Measurements from ENCODE around the gene ALPG. TPM values are rescaled to one million over a fixed set of nuclear protein-coding genes. Genes with fewer than 3 reads are reported as not detected.

ALPG gene
- total RNA-seq, 1 experiment from 2014 or later: 1.2 TPM

DNA sequence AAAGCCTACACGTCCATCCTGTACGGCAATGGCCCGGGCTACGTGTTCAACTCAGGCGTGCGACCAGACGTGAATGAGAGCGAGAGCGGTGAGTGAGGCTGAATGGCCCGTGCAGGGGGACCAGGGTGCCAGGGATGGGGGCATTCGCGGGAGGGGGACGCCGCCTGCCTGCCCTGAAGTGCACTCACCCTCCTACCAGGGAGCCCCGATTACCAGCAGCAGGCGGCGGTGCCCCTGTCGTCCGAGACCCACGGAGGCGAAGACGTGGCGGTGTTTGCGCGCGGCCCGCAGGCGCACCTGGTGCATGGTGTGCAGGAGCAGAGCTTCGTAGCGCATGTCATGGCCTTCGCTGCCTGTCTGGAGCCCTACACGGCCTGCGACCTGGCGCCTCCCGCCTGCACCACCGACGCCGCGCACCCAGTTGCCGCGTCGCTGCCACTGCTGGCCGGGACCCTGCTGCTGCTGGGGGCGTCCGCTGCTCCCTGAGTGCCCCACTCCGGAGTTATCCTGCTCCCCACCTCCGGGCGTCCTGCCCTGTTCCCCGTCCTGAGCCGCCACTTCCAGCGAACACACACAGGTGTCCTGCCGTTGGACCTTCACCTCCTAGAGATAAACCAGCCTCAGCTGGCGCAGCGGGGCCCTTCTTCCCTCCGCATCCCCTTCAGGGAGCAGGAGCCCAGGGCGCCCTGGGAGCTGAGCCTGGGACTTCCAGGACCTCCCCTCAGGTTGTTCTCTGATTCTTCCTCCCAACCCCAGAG, 52.2 kb downstream of the ALPG start:
- Mint-ChIP-seq H3K4me1 (no peaks in the 10 kb centered on the region), H3K27me3 (ENCODE audit: low read depth) (peaks cover 4% of the 10 kb centered on the region; the same call in 1 of the 2 replicates), H3K9me3 (no peaks in the 10 kb centered on the region), H3K27ac (no peak overlapping the region), H3K36me3 (no peaks in the 10 kb centered on the region), H3K4me3 (no peak overlapping the region)
- ATAC-seq: no peak
- TF ChIP-seq, protein P1, sequence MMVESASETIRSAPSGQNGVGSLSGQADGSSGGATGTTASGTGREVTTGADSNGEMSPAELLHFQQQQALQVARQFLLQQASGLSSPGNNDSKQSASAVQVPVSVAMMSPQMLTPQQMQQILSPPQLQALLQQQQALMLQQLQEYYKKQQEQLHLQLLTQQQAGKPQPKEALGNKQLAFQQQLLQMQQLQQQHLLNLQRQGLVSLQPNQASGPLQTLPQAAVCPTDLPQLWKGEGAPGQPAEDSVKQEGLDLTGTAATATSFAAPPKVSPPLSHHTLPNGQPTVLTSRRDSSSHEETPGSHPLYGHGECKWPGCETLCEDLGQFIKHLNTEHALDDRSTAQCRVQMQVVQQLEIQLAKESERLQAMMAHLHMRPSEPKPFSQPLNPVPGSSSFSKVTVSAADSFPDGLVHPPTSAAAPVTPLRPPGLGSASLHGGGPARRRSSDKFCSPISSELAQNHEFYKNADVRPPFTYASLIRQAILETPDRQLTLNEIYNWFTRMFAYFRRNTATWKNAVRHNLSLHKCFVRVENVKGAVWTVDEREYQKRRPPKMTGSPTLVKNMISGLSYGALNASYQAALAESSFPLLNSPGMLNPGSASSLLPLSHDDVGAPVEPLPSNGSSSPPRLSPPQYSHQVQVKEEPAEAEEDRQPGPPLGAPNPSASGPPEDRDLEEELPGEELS (CRISPR knock-in tag; IDR thresholded peaks at IDR 0.05): no peak
- TF ChIP-seq NR2C2 (CRISPR knock-in tag; IDR thresholded peaks at IDR 0.05) (no peak), SOX15 (CRISPR knock-in tag; IDR thresholded peaks at IDR 0.05) (no peak), ELF4 (CRISPR knock-in tag; IDR thresholded peaks at IDR 0.05; ENCODE audit: low read depth) (no peak)
- TF ChIP-seq, protein P2, sequence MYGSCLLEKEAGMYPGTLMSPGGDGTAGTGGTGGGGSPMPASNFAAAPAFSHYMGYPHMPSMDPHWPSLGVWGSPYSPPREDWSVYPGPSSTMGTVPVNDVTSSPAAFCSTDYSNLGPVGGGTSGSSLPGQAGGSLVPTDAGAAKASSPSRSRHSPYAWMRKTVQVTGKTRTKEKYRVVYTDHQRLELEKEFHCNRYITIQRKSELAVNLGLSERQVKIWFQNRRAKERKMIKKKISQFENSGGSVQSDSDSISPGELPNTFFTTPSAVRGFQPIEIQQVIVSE (CRISPR knock-in tag; IDR thresholded peaks at IDR 0.05; ENCODE audit: borderline replicate concordance): no peak
- TF ChIP-seq, protein P3, sequence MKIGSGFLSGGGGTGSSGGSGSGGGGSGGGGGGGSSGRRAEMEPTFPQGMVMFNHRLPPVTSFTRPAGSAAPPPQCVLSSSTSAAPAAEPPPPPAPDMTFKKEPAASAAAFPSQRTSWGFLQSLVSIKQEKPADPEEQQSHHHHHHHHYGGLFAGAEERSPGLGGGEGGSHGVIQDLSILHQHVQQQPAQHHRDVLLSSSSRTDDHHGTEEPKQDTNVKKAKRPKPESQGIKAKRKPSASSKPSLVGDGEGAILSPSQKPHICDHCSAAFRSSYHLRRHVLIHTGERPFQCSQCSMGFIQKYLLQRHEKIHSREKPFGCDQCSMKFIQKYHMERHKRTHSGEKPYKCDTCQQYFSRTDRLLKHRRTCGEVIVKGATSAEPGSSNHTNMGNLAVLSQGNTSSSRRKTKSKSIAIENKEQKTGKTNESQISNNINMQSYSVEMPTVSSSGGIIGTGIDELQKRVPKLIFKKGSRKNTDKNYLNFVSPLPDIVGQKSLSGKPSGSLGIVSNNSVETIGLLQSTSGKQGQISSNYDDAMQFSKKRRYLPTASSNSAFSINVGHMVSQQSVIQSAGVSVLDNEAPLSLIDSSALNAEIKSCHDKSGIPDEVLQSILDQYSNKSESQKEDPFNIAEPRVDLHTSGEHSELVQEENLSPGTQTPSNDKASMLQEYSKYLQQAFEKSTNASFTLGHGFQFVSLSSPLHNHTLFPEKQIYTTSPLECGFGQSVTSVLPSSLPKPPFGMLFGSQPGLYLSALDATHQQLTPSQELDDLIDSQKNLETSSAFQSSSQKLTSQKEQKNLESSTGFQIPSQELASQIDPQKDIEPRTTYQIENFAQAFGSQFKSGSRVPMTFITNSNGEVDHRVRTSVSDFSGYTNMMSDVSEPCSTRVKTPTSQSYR (CRISPR knock-in tag; IDR thresholded peaks at IDR 0.05): no peak
- CTCF ChIA-PET: interaction anchor here (1.6 to 2.1 kb wide), 2 partner anchors 11 to 63 kb away, joined by 4 to 6 read pairs; no protein-coding TSS in a partner anchor
- DNase-seq (ENCODE audit: low spot score): no peak
- POLR2A ChIA-PET: interaction anchor here (0.5 kb wide), 1 partner anchor 79 kb away, joined by 4 read pairs; no protein-coding TSS in a partner anchor

DNA sequence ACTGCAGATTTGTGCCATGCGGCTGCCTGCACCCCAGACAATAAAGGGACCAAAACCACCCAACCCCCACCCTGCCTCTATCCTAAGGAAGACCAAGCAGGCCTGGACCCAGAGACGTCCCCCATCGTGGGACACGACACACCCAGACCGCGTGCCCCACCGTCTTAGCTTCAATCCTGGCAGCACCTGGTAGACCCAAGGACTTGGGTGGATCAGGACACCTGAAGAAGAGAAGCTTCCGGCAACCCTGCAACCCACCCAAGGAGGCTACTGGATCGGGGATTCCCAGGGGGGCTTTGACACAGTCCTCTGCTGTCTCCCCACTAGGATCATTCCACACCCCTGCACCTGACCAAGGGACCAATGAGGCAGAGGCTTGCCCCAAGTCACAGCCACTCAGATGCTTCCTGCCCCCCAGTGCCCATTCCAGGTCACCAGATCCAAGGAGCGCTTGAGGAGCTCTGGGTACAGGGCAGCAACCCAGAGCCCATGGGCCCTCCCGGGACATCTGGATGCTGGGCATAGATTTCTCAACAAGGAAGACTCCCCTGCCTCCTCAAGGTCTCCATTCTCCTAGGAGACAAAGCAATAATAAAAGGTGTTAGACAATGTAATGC, 52.9 kb downstream of the ALPG start:
- Mint-ChIP-seq H3K4me1 (no peaks in the 10 kb centered on the region), H3K36me3 (no peaks in the 10 kb centered on the region), H3K4me3 (no peak overlapping the region), H3K9me3 (no peaks in the 10 kb centered on the region), H3K27ac (no peak overlapping the region), H3K27me3 (ENCODE audit: low read depth) (peaks cover 4% of the 10 kb centered on the region; the same call in 1 of the 2 replicates)
- DNase-seq (ENCODE audit: low spot score) (no peak), ATAC-seq (no peak)
- CTCF ChIA-PET: interaction anchor here (6.2 kb wide), 1 partner anchor 63 kb away, joined by 53 read pairs; the partner anchor contains the start of gene PRSS56
- POLR2A ChIA-PET: no interaction called here
- TF ChIP-seq ZNF423 (CRISPR knock-in tag; IDR thresholded peaks at IDR 0.05): no peak
- TF ChIP-seq, protein P4, sequence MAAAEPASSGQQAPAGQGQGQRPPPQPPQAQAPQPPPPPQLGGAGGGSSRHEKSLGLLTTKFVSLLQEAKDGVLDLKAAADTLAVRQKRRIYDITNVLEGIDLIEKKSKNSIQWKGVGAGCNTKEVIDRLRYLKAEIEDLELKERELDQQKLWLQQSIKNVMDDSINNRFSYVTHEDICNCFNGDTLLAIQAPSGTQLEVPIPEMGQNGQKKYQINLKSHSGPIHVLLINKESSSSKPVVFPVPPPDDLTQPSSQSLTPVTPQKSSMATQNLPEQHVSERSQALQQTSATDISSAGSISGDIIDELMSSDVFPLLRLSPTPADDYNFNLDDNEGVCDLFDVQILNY (CRISPR knock-in tag; IDR thresholded peaks at IDR 0.05): no peak
- TF ChIP-seq, protein P5, sequence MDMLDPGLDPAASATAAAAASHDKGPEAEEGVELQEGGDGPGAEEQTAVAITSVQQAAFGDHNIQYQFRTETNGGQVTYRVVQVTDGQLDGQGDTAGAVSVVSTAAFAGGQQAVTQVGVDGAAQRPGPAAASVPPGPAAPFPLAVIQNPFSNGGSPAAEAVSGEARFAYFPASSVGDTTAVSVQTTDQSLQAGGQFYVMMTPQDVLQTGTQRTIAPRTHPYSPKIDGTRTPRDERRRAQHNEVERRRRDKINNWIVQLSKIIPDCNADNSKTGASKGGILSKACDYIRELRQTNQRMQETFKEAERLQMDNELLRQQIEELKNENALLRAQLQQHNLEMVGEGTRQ (CRISPR knock-in tag; IDR thresholded peaks at IDR 0.05): no peak
- TF ChIP-seq ZNF416 (CRISPR knock-in tag; IDR thresholded peaks at IDR 0.05): no peak
- TF ChIP-seq, protein P1 (CRISPR knock-in tag; IDR thresholded peaks at IDR 0.05): no peak
- TF ChIP-seq IRF2 (CRISPR knock-in tag; IDR thresholded peaks at IDR 0.05; ENCODE audit: borderline replicate concordance, low read depth): no peak
- no peak for TF ChIP-seq ZNF219 (CRISPR knock-in tag; IDR thresholded peaks at IDR 0.05; ENCODE audit: borderline replicate concordance)
- TF ChIP-seq MYBL2 (CRISPR knock-in tag; IDR thresholded peaks at IDR 0.05): no peak
- no peak for TF ChIP-seq FOXJ3 (CRISPR knock-in tag; IDR thresholded peaks at IDR 0.05; ENCODE audit: borderline replicate concordance)
- no peak for TF ChIP-seq CBFB (CRISPR knock-in tag; IDR thresholded peaks at IDR 0.05; ENCODE audit: low read depth)
- TF ChIP-seq, protein P6, sequence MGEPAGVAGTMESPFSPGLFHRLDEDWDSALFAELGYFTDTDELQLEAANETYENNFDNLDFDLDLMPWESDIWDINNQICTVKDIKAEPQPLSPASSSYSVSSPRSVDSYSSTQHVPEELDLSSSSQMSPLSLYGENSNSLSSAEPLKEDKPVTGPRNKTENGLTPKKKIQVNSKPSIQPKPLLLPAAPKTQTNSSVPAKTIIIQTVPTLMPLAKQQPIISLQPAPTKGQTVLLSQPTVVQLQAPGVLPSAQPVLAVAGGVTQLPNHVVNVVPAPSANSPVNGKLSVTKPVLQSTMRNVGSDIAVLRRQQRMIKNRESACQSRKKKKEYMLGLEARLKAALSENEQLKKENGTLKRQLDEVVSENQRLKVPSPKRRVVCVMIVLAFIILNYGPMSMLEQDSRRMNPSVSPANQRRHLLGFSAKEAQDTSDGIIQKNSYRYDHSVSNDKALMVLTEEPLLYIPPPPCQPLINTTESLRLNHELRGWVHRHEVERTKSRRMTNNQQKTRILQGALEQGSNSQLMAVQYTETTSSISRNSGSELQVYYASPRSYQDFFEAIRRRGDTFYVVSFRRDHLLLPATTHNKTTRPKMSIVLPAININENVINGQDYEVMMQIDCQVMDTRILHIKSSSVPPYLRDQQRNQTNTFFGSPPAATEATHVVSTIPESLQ (CRISPR knock-in tag; IDR thresholded peaks at IDR 0.05): no peak
- TF ChIP-seq, protein P7, sequence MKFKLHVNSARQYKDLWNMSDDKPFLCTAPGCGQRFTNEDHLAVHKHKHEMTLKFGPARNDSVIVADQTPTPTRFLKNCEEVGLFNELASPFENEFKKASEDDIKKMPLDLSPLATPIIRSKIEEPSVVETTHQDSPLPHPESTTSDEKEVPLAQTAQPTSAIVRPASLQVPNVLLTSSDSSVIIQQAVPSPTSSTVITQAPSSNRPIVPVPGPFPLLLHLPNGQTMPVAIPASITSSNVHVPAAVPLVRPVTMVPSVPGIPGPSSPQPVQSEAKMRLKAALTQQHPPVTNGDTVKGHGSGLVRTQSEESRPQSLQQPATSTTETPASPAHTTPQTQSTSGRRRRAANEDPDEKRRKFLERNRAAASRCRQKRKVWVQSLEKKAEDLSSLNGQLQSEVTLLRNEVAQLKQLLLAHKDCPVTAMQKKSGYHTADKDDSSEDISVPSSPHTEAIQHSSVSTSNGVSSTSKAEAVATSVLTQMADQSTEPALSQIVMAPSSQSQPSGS (CRISPR knock-in tag; IDR thresholded peaks at IDR 0.05; ENCODE audit: borderline replicate concordance, low read depth): no peak
- TF ChIP-seq NFATC4 (CRISPR knock-in tag; IDR thresholded peaks at IDR 0.05): no peak
- TF ChIP-seq, protein P8, sequence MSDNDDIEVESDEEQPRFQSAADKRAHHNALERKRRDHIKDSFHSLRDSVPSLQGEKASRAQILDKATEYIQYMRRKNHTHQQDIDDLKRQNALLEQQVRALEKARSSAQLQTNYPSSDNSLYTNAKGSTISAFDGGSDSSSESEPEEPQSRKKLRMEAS (CRISPR knock-in tag; IDR thresholded peaks at IDR 0.05): no peak

Data from WTC11 (cell line).